Hair follicular keratinocyte (primary cell): Measurements from ENCODE around the gene USPL1. TPM values are rescaled to one million over a fixed set of nuclear protein-coding genes. Genes with fewer than 3 reads are reported as not detected.

Source experiments
- total RNA-seq: library from RNA; depleted of rRNA; stranded (reverse); fragments of >200 nt; gene quantifications from 2 replicates; pipeline ENCODE4 v1.2.3, GENCODE V29; 2015

Gene USPL1
- total RNA-seq = 11.3 and 13.3 TPM in 2 replicates

DNA sequence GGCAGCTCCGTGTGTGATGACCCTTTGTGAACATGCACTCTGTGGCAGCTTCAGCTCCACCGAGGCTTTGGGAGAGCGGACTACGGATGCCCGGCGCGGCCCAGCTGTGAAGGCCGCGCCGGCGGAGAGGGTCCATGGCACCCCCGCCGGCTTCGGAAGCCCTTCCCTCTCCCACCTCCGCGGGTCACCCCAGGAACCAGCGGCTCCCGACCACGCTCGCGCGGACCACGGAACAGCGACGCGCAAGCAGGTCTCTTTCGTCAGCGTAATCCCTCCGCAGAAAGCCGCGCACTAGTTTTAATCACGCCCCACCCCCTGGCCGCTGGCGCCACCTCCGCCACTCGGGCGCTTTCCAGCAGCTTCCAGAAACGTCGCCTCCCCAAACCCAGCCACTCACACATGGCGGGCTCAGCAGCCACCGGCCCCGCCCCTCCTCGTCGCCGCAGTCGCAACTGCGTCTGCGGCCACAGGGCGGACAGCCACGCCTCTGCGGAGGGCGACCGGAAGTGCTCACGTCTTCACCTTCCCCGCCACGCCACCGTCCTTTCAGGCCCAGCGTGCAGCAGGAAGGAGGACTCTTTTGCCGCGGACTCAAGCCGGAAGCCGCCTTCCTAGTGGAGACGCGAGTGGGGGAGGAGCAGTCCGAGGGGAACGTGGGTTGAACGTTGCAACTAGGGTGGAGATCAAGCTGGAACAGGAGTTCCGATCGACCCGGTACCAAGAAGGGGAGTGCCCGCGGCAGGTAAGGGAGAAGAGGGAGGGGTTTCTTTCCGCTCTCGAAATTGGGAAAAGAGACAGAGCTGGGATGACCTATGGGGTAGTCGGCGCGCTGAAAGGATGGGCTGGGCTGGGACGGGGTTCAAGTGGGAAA, at the start of gene USPL1:
USPL1 (plus strand) TSS at position 606 of the 871 bp plus-strand sequence. CDS start 3,221 bp downstream, outside the sequence.

Other genes with a start within 250 kb of the USPL1 start
- not detected in 2 replicates for gene UBE2L5, start 195.4 kb upstream of the USPL1 start, total RNA-seq
- gene HMGB1, start 152.0 kb upstream of the USPL1 start, total RNA-seq = 213 and 557 TPM in 2 replicates
- gene ALOX5AP, start 117.6 kb downstream of the USPL1 start, total RNA-seq = 1.1 and 6.3 TPM in 2 replicates